Loucy (cell line): ENCODE data around the gene NDUFS6.

Source experiments
- H2AFZ ChIP-seq: fragments of 200-600 bp; sonication (generic); 2 replicates; pipeline ENCODE4 v1.6.0; 2016; ENCODE audit warnings: antibody characterized with exemption, mild to moderate bottlenecking, low read length, moderate library complexity
- H3F3A ChIP-seq: fragments of 200-600 bp; 2 replicates; pipeline ENCODE4 v1.6.0; 2016; ENCODE audit warnings: antibody characterized with exemption, low read depth, mild to moderate bottlenecking
- H3K27me3 ChIP-seq: fragments of 200-600 bp; sonication (generic); 2 replicates; pipeline ENCODE4 v1.6.1; 2014; ENCODE audit warnings: low read length, mild to moderate bottlenecking; ENCODE audit not compliant: insufficient read depth, poor library complexity, severe bottlenecking
- H3K36me3 ChIP-seq: fragments of 200-600 bp; sonication (generic); 2 replicates; pipeline ENCODE4 v1.6.1; 2016; ENCODE audit warnings: low read length; ENCODE audit not compliant: insufficient read depth
- H3K4me1 ChIP-seq: fragments of 200-600 bp; sonication (generic); 2 replicates; pipeline ENCODE4 v1.5.1; 2014; ENCODE audit warnings: low read length, mild to moderate bottlenecking; ENCODE audit not compliant: insufficient read depth, poor library complexity, severe bottlenecking
- H3K4me2 ChIP-seq: fragments of 200-600 bp; sonication (generic); 2 replicates; pipeline ENCODE4 v1.6.0; 2014; ENCODE audit warnings: antibody characterized with exemption, low read length, low read depth, mild to moderate bottlenecking; ENCODE audit not compliant: poor library complexity, severe bottlenecking
- H3K4me3 ChIP-seq: fragments of 200-600 bp; sonication (generic); 2 replicates; pipeline ENCODE4 v1.5.1; 2014; ENCODE audit warnings: low read length, mild to moderate bottlenecking, mixed read lengths; ENCODE audit not compliant: poor library complexity, severe bottlenecking
- H3K79me2 ChIP-seq: fragments of 200-600 bp; sonication (generic); 2 replicates; pipeline ENCODE4 v1.6.1; 2014; ENCODE audit warnings: low read length; ENCODE audit not compliant: insufficient read depth
- H3K9ac ChIP-seq: fragments of 200-600 bp; sonication (generic); 2 replicates; pipeline ENCODE4 v1.6.0; 2014; ENCODE audit warnings: mild to moderate bottlenecking, low read depth, low read length, moderate library complexity; ENCODE audit not compliant: poor library complexity, severe bottlenecking
- H3K9me2 ChIP-seq: fragments of 200-600 bp; sonication (generic); replicated peaks from 2 replicates; pipeline ENCODE4 v1.6.1; 2016; ENCODE audit warnings: low read depth, low read length, mixed read lengths
- H3K9me3 ChIP-seq: fragments of 200-600 bp; sonication (generic); 2 replicates; pipeline ENCODE4 v1.6.1; 2014; ENCODE audit warnings: mild to moderate bottlenecking, antibody characterized with exemption, low read length, low read depth; ENCODE audit not compliant: insufficient read depth
- H4K20me1 ChIP-seq: fragments of 200-600 bp; sonication (generic); 2 replicates; pipeline ENCODE4 v1.6.0; 2014; ENCODE audit warnings: antibody characterized with exemption, low read length, mild to moderate bottlenecking; ENCODE audit not compliant: insufficient read depth, poor library complexity, severe bottlenecking
- CTCF ChIP-seq: fragments of 200-600 bp; sonication (generic); conservative IDR thresholded peaks from 2 replicates; pipeline ENCODE4 v1.5.1; 2014; ENCODE audit warnings: mild to moderate bottlenecking, antibody characterized with exemption, low read length
- EZH2phosphoT487 ChIP-seq: fragments of 200-600 bp; IDR thresholded peaks from 2 replicates; pipeline ENCODE4 v1.6.1; 2018; ENCODE audit warnings: antibody characterized with exemption, mild to moderate bottlenecking, moderate library complexity, borderline replicate concordance

Gene NDUFS6

GRCh38 chr5:1847611-1848010, 46.4 kb downstream of the NDUFS6 start:
- Histone ChIP-seq H3F3A (no peaks in the 10 kb centered on the region), H3K79me2 (no peaks in the 10 kb centered on the region), H3K9ac (no peak overlapping the region), H2AFZ (no peak overlapping the region), H3K4me1 (no peaks in the 10 kb centered on the region), H4K20me1 (no peaks in the 10 kb centered on the region), H3K9me2 (no peaks in the 10 kb centered on the region), H3K27me3 (no peaks in the 10 kb centered on the region), H3K36me3 (no peaks in the 10 kb centered on the region), H3K9me3 (no peaks in the 10 kb centered on the region), H3K4me2 (no peak overlapping the region), H3K4me3 (no peak overlapping the region)
- TF ChIP-seq EZH2phosphoT487 (no peak), CTCF (no peak)

- H2AFZ ChIP-seq: no peak overlapping the region
- H3K4me3 ChIP-seq: no peak overlapping the region
- no peak overlapping the region for H3K4me2 ChIP-seq
- TF ChIP-seq EZH2phosphoT487 (no peak), CTCF (no peak)
- no peaks in the 10 kb centered on the region for H4K20me1 ChIP-seq
- H3K36me3 ChIP-seq: no peaks in the 10 kb centered on the region
- no peak overlapping the region for H3K9ac ChIP-seq
- H3K79me2 ChIP-seq: no peaks in the 10 kb centered on the region
- H3K9me2 ChIP-seq: no peaks in the 10 kb centered on the region
- H3F3A ChIP-seq: no peaks in the 10 kb centered on the region
- no peaks in the 10 kb centered on the region for H3K9me3 ChIP-seq
- H3K27me3 ChIP-seq: no peaks in the 10 kb centered on the region
- no peaks in the 10 kb centered on the region for H3K4me1 ChIP-seq
These were observed 49.3 kb downstream of the NDUFS6 start for GRCh38 chr5:1850324-1851154.

- Histone ChIP-seq H3F3A (no peaks in the 10 kb centered on the region), H4K20me1 (no peaks in the 10 kb centered on the region), H3K4me1 (no peaks in the 10 kb centered on the region), H3K27me3 (no peaks in the 10 kb centered on the region), H3K9ac (no peak overlapping the region), H3K79me2 (no peaks in the 10 kb centered on the region), H3K4me3 (no peak overlapping the region), H3K36me3 (no peaks in the 10 kb centered on the region), H3K9me2 (no peaks in the 10 kb centered on the region), H3K9me3 (no peaks in the 10 kb centered on the region), H2AFZ (no peak overlapping the region), H3K4me2 (no peak overlapping the region)
- no peak for TF ChIP-seq EZH2phosphoT487
- TF ChIP-seq CTCF: no peak
These were observed 50.2 kb downstream of the NDUFS6 start for GRCh38 chr5:1851290-1851934.
